HG03469 (cell line): ENCODE results near the gene SETBP1.
A peak's percentile ranks its signal among the peaks of the same experiment; 100 is the strongest.

ENCODE experiments used
- ATAC-seq: cut with Tn5 transposase; IDR thresholded peaks from one replicate; pipeline ENCODE4 v1.9.1; 2021; ENCODE audit warnings: mild to moderate bottlenecking, moderate library complexity, moderate number of reproducible peaks; ENCODE audit not compliant: unreplicated experiment

Gene SETBP1

DNA sequence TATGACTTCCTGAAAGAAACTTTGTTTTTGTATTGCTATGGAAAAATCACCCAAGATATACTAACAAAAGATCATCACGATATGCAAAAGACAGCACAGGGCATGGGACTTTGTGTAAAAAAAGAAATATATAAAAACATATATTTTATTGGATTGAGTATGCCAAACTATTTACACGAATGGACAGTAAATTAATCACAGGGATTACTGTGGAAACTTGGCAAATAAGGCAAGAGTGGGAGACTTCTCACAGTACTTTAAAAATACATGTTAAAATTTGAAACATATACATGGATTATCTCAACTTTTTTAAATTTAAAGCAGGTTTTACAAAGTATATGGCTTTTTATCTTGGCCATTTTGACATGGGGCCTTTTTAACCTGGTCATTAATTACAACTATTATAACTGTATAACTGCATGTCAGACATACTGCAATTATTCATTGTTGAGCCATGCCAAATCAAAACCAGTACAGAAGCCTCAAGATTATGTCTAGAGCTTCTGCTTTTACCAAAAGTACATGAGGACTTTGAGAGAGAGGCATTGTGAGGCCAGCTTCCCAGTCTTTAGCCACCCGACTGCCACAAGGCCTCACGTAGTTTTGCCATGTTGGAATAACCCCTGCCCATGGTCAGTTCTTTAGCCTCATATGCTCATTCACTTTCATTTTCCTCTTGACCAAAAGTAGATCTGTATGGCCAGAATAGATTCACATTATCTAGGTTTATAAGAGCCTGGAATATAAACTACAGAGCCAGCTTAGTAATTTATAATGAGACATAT, 419.8 kb downstream of the SETBP1 start:
- ATAC-seq: no peak

- no peak for ATAC-seq
These were observed 421.4 kb downstream of the SETBP1 start for GRCh38 chr18:45102126-45102525.

DNA sequence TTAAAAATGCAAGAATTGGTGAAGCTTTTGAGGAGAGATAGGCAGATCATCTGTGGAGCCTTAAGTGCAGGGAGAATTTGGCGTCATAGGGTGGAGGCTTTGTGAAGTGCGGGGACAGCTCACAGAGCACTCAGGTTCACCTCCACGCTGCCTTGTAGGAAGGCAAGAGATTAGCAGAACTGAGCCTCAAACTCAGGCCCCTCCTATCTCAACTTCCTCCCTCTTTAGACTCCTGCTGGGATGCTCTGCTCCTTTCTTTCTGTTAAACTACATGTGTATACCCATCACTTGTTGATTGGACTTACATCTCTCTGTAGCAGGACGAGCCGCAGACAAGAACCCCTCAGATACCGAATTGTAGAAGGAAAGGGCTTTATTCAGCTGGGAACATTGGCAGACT, 422.2 kb downstream of the SETBP1 start:
- ATAC-seq: no peak

DNA sequence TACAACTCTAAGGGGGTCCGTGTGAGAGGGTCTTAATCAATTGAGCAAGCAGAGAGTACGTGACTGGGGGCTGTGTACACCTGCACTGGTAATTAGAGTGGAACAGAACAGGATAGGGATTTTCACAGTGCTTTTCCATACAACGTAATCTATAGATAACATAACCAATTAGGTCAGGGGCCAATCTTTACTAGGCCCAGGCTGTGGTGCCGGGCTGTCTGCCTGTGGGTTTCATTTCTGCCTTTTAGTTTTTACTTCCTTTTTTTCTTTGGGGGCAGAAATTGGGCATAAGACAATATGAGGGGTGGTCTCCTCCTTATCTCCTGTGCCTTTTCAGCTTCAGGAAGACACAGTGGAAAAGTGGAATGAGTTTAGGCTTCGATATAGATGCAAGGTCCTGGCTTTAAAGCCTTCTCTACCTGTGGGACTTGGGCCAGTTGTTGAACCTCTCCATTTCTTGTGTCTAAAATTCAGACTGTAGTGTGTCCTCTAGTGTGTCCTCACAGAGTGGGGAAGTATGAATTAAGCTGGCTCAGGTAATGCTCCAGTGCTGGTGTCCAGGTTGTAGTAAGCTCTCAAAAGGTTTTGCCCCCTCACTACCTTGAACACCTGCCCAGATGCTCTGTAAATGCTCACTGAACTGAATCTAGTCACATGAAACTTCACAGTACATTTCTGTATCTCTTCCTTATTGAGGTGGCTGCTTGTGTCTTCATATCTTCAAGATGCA, 422.8 kb downstream of the SETBP1 start:
- ATAC-seq: peak; percentile 21

GRCh38 chr18:45104049-45104395, 423.3 kb downstream of the SETBP1 start:
- peak; percentile 11 for ATAC-seq

DNA sequence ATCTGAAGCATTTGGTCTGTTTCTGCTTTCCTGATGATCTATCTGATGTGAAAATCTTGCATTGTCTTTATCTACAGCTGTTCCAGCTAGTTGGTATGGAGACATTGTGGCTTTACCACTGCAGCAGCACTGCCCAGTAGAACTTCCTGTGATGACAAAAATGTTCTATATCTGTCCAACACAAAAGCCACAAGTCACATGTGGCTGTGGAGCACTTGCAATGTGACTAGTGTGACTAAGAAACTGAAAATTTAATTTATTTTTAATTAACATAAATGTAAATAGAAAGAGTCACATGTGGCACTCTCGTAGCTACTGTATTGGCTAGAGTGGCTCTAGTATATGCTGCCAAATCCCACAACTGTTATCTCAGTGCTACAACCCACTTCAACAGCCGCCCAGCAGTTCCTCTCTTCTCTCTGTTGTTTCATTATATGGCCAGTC, 425.7 kb downstream of the SETBP1 start:
- ATAC-seq: peak; percentile 95

DNA sequence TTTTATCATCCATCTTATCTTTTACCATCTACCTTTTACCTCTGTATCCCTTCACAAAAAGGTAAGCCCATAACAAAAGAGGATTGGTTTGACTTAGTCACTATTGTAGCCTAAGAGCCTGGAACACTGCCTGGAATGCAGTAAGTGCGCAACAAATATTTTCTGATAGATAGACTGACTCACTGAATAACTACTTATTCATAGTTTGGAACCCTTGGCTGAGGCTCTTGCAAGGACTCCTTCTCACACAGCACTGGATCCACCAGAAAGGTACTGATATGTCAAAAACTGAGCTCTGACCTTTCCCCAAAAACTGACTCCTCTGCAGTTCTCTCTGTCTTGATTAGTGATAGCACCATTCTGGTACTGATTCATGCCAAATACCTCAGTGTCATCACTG, 426.7 kb downstream of the SETBP1 start:
- ATAC-seq: no peak

DNA sequence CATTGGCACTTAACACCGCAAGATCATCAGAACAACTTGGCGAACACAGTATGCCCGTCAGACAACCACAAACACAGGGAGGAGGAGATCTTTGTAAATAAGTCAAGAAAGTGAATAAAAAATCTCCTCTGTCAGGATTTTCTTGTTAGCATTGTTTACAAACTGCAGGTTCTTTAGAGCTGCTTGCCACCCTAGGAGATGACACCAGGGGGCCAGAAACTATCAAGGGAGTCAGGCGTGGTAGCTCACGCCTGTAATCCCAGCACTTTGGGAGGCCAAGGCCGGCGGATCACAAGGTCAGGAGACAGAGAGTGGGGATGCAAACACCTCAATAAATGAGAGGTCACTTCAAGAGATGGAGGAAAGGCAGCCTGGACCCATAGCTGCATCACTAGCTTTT, 428.1 kb downstream of the SETBP1 start:
- ATAC-seq: no peak

GRCh38 chr18:45109271-45109670, 428.6 kb downstream of the SETBP1 start:
- ATAC-seq: no peak

DNA sequence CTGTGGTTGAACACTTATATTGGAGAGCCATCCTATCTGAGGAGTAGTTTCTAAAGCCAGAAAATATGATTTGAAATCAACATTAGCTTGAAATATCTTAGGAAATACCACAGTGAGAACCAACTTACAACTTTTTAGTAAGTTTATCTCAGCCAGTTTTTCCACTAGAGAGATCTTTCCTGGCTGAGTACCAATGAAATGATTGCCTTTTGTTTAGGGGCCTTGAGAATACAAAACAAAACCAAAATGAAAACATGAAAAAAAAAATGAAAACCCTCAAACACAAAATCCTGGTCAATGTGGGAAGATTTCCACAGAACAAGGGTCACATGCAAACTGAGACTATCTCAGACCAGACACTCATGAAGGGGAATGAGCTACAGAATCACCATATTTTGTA, 429.0 kb downstream of the SETBP1 start:
- ATAC-seq: no peak

GRCh38 chr18:45110577-45111501, 430.2 kb downstream of the SETBP1 start:
- ATAC-seq: no peak

- ATAC-seq: no peak
These were observed 430.8 kb downstream of the SETBP1 start for GRCh38 chr18:45111502-45111848.

- no peak for ATAC-seq
These were observed 432.0 kb downstream of the SETBP1 start for GRCh38 chr18:45112682-45113081.

GRCh38 chr18:45116116-45116515, 435.4 kb downstream of the SETBP1 start:
- ATAC-seq: no peak
